ENCODE measurements around the gene ZMPSTE24.
"Not testable (repeated sequence)": the region's sequence is repeated elsewhere in the genome, so short reads cannot be mapped to it uniquely, and the experiment has no call there.

Gene ZMPSTE24

DNA sequence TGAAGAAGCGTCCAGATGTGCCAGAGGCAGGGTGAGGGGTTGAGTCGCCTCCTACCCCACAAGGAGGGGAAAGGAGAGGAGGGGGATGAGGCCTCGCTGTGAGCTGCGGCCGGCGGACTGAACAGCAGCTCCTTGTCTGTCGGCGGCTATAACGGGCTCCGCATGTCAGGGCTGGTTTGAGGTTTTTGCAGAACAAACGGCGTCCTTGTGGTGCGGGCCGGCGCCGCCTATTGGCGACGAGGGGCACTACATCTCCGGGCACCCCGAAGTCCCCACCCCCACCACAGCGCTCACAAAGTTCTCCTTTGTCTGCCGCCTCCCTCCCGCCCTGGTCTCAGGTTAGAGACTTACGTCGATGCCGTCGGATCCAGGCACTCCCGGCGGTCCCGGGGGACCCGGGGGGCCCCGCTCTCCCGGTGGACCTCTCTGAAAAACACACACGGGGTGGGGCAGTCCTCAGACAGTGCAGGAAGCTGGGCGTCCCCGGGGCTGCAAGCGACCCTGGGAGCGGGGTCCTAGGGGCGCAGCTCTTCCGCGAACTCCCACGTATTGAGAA, 57.3 kb downstream of the ZMPSTE24 start:
- Mint-ChIP-seq H3K9me3 (no peaks in the 10 kb centered on the region), H3K4me3 (peak overlapping the region; percentile 77), H3K27me3 (peaks cover 21% of the 10 kb centered on the region), H3K36me3 (ENCODE audit: low read depth) (no peaks in the 10 kb centered on the region), H3K4me1 (ENCODE audit: low read depth) (peaks cover 48% of the 10 kb centered on the region), H3K27ac (no peak overlapping the region)
- DNase-seq = peak; percentile 91

GRCh38 chr1:40315795-40316594, 58.0 kb downstream of the ZMPSTE24 start:
- no peaks in the 10 kb centered on the region for H3K9me3 Mint-ChIP-seq
- H3K4me1 Mint-ChIP-seq (ENCODE audit: low read depth) = peaks cover 48% of the 10 kb centered on the region
- H3K27me3 Mint-ChIP-seq = peaks cover 21% of the 10 kb centered on the region
- H3K27ac Mint-ChIP-seq = peak overlapping the region; percentile 59
- peak; percentile 64 for DNase-seq
- peak overlapping the region; percentile 77 for H3K4me3 Mint-ChIP-seq
- no peaks in the 10 kb centered on the region for H3K36me3 Mint-ChIP-seq (ENCODE audit: low read depth)

GRCh38 chr1:40316595-40317393, 58.8 kb downstream of the ZMPSTE24 start, which contains the start of gene COL9A2:
COL9A2 (minus strand) TSS chr1:40317286; CDS start chr1:40317197, 89 bp downstream.
- DNase-seq = peak; percentile 75
- peak within 1 kb of the TSS; percentile 22 for H3K27ac Mint-ChIP-seq
- peaks cover 21% of the 10 kb centered on the region for H3K27me3 Mint-ChIP-seq
- H3K9me3 Mint-ChIP-seq = no peaks in the 10 kb centered on the region
- peaks cover 48% of the 10 kb centered on the region for H3K4me1 Mint-ChIP-seq (ENCODE audit: low read depth)
- H3K36me3 Mint-ChIP-seq (ENCODE audit: low read depth) = no peaks in the 10 kb centered on the region
- H3K4me3 Mint-ChIP-seq = peak within 1 kb of the TSS; percentile 77

DNA sequence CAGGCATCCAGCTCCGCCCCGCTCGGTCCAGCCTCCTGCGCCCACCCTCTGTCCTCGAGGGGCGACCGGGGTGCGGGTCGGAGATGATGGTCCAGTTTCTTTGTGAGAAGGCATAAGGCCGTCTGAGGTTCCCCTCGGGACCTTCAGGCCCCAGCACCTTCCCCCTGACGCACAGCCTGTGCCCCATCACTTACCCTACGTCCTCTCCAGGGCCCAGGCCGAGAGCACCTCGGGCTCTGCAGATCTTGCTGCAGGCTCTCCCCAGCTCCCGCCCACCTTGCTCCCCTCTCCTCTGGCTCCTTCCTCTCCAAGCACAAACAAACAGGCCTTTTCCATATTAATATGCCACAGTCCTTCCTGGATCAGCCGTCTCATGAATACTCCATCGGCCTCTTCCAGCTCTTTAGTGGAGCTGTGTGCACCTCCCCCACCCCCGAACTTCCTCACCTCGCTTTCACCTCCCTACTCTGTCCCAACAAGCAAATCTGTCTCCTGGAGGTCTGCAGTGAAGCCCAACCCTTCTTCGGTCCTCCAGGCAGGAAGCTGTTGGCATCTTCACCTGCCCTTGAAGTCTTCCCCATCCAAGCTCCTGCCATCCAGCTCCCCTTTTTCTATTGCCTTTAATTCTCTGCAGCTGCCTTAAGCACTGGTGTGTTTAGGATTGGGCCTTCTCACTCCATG, 59.5 kb downstream of the ZMPSTE24 start:
- Mint-ChIP-seq H3K9me3 (no peaks in the 10 kb centered on the region), H3K36me3 (ENCODE audit: low read depth) (no peaks in the 10 kb centered on the region), H3K4me1 (ENCODE audit: low read depth) (peaks cover 45% of the 10 kb centered on the region), H3K4me3 (peak overlapping the region; percentile 32), H3K27ac (no peak overlapping the region), H3K27me3 (peaks cover 21% of the 10 kb centered on the region)
- DNase-seq = no peak

- Mint-ChIP-seq H3K9me3 (no peaks in the 10 kb centered on the region), H3K4me3 (no peak overlapping the region), H3K4me1 (ENCODE audit: low read depth) (peaks cover 36% of the 10 kb centered on the region), H3K36me3 (ENCODE audit: low read depth) (no peaks in the 10 kb centered on the region), H3K27me3 (peaks cover 21% of the 10 kb centered on the region), H3K27ac (no peak overlapping the region)
- no peak for DNase-seq
Measured at GRCh38 chr1:40318476-40318875, 60.4 kb downstream of the ZMPSTE24 start.

- DNase-seq = no peak
- Mint-ChIP-seq H3K36me3 (ENCODE audit: low read depth) (no peaks in the 10 kb centered on the region), H3K4me3 (no peak overlapping the region)
Measured at GRCh38 chr1:40318970-40319621, 61.1 kb downstream of the ZMPSTE24 start.

DNA sequence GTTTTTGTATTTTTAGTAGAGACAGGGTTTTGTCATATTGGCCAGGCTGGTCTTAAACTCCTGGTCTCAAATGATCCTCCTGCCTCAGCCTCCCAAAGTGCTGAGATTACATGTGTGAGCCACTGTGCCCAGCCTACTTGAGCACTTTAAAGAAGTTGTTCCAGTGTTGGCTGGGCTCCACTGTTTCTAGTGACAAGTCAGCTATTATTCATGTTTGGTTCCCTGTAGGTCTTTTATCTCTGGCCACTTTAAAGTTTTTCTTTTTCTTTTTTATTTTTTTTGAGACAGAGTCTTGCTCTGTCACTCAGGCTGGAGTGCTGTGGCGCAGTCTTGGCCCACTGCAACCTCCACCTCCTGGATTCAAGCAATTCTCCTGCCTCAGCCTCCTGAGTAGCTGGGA, 73.4 kb downstream of the ZMPSTE24 start:
- H3K27me3 Mint-ChIP-seq; H3K4me1 Mint-ChIP-seq (ENCODE audit: low read depth): not testable (repeated sequence)

More at GRCh38 chr1:40318970-40319621, 61.1 kb downstream of the ZMPSTE24 start:
- H3K27me3 Mint-ChIP-seq = peaks cover 21% of the 10 kb centered on the region
- no peaks in the 10 kb centered on the region for H3K9me3 Mint-ChIP-seq
- H3K4me1 Mint-ChIP-seq (ENCODE audit: low read depth) = peaks cover 34% of the 10 kb centered on the region
- H3K27ac Mint-ChIP-seq = no peak overlapping the region

GRCh38 chr1:40332695-40333094, 74.7 kb downstream of the ZMPSTE24 start:
- Mint-ChIP-seq H3K4me1 (ENCODE audit: low read depth) (no peaks in the 10 kb centered on the region), H3K27me3 (no peaks in the 10 kb centered on the region), H3K27ac (no peak overlapping the region), H3K36me3 (ENCODE audit: low read depth) (no peaks in the 10 kb centered on the region), H3K4me3 (no peak overlapping the region), H3K9me3 (peaks cover 2% of the 10 kb centered on the region)
- no peak for DNase-seq

More for the DNA sequence above, 73.4 kb downstream of the ZMPSTE24 start:
- DNase-seq; H3K4me3 Mint-ChIP-seq; H3K36me3 Mint-ChIP-seq (ENCODE audit: low read depth); H3K27ac Mint-ChIP-seq; H3K9me3 Mint-ChIP-seq: not testable (repeated sequence)

DNA sequence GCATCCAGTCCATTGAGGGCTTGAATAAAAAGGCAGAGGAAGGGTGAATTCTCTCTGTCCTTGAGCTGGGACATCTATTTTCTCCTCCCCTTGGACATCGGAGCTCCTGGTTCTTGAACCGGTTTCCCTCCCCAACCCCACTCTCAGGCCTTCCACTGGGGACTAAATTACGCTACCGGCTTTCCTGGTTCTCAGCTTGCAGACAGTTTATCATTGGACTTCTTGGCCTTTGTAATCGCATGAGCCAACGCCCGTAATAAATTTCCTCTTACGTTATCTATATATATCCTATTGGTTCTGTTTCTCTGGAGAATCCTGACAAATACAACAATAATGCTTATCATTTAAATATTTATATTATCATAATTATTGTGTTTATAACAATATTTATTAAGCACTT, 79.4 kb downstream of the ZMPSTE24 start:
- Mint-ChIP-seq H3K9me3 (no peaks in the 10 kb centered on the region), H3K4me1 (ENCODE audit: low read depth) (peaks cover 34% of the 10 kb centered on the region), H3K27me3 (no peaks in the 10 kb centered on the region), H3K27ac (no peak overlapping the region), H3K4me3 (no peak overlapping the region), H3K36me3 (ENCODE audit: low read depth) (no peaks in the 10 kb centered on the region)
- no peak for DNase-seq

DNA sequence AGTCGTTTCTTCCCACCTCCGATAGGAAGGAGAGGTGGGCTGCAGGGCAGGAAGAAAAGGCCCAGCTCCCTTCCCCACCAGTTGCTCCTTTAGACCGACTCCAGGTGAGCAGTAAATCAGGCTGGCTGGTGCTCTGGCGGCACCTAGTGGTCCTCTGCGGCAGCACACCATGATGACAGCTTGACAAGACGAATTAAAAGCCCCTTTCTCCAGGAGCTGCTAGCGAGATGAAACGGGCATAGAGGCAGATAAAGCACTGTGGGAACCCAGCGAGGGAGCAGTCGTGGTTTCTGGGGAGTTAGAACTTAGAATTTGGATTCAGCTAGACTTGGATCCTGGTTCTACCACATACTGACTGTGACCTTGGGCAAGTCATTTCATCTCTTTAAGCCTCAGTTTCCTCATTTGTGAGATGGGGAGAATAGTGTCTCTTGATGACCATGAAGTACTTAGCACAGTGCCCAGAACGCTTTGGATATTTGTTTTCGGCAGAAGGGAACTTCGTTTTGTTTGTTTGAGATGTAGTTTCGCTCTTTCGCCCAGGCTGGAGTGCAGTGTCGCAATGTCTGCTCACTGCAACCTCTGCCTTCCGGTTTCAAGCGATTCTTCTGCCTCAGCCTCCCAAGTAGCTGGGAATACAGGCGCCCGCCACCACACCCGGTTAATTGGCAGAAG, 80.8 kb downstream of the ZMPSTE24 start:
- H3K4me3 Mint-ChIP-seq = no peak overlapping the region
- no peaks in the 10 kb centered on the region for H3K36me3 Mint-ChIP-seq (ENCODE audit: low read depth)
- DNase-seq = peak; percentile 95
- H3K4me1 Mint-ChIP-seq (ENCODE audit: low read depth) = peaks cover 44% of the 10 kb centered on the region
- H3K27ac Mint-ChIP-seq = no peak overlapping the region
- H3K9me3 Mint-ChIP-seq = no peaks in the 10 kb centered on the region
- H3K27me3 Mint-ChIP-seq = no peaks in the 10 kb centered on the region

DNA sequence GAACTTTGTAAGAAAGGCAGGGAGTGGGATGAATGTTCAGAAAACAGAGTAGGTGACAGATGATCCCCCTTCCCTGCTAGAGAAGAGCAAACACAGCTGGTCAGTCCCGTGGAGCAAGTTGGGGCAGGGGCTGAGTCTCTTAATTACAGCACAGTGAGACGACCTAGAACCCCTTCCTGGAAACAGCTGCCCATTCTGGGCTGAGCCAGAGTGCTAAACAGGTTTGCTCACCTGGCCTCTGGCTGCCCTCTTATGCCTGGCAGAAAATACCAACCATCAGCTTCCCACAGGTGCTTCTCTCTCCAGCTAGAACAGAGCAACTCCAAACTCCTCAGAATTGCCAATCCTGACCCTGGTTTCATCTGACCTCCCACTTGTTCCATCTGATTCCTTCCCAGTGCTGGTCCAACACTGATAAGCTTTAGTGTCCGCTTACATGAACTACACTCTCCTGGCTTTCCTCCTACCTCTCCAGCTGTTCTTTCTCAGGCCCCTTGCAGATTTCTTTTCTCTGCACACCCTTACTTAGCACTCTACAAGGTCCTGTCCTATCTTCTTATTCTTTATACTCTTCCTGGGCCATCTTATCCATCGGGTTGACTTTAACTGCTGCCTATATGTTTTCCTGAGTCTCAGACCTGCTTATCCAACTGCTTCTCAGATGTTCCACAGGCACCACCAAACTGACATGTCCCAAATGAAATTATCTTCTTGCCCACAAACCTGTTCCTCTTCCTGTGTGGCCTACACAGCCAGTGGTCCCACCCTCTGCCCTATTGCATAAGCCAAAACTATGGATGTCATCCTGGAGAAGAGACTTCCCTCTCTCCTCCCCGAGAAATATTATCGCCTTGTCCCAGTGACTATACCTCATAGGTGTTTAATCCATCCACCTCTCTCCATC, 81.6 kb downstream of the ZMPSTE24 start:
- Mint-ChIP-seq H3K27me3 (no peaks in the 10 kb centered on the region), H3K4me3 (no peak overlapping the region), H3K9me3 (no peaks in the 10 kb centered on the region), H3K36me3 (ENCODE audit: low read depth) (no peaks in the 10 kb centered on the region), H3K27ac (peak overlapping the region; percentile 22), H3K4me1 (ENCODE audit: low read depth) (peaks cover 52% of the 10 kb centered on the region)
- no peak for DNase-seq

- H3K36me3 Mint-ChIP-seq (ENCODE audit: low read depth) = no peaks in the 10 kb centered on the region
- H3K4me3 Mint-ChIP-seq = peak overlapping the region; percentile 56
- H3K9me3 Mint-ChIP-seq = no peaks in the 10 kb centered on the region
- H3K27me3 Mint-ChIP-seq = no peaks in the 10 kb centered on the region
- peaks cover 61% of the 10 kb centered on the region for H3K4me1 Mint-ChIP-seq (ENCODE audit: low read depth)
- DNase-seq = peak; percentile 38
- H3K27ac Mint-ChIP-seq = peak overlapping the region; percentile 96
Measured at GRCh38 chr1:40341491-40342380, 83.7 kb downstream of the ZMPSTE24 start.
